ENCODE results near the gene ATG2A.

GRCh38 chr11:64853709-64854108, 63.3 kb downstream of the ATG2A start:
- TF ChIP-seq, protein P1, sequence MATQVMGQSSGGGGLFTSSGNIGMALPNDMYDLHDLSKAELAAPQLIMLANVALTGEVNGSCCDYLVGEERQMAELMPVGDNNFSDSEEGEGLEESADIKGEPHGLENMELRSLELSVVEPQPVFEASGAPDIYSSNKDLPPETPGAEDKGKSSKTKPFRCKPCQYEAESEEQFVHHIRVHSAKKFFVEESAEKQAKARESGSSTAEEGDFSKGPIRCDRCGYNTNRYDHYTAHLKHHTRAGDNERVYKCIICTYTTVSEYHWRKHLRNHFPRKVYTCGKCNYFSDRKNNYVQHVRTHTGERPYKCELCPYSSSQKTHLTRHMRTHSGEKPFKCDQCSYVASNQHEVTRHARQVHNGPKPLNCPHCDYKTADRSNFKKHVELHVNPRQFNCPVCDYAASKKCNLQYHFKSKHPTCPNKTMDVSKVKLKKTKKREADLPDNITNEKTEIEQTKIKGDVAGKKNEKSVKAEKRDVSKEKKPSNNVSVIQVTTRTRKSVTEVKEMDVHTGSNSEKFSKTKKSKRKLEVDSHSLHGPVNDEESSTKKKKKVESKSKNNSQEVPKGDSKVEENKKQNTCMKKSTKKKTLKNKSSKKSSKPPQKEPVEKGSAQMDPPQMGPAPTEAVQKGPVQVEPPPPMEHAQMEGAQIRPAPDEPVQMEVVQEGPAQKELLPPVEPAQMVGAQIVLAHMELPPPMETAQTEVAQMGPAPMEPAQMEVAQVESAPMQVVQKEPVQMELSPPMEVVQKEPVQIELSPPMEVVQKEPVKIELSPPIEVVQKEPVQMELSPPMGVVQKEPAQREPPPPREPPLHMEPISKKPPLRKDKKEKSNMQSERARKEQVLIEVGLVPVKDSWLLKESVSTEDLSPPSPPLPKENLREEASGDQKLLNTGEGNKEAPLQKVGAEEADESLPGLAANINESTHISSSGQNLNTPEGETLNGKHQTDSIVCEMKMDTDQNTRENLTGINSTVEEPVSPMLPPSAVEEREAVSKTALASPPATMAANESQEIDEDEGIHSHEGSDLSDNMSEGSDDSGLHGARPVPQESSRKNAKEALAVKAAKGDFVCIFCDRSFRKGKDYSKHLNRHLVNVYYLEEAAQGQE (IDR thresholded peaks at IDR 0.05; ENCODE audit: insufficient replicate concordance, low read depth): no peak
- peak; percentile 10; the same call in 1 of the 2 replicates for TF ChIP-seq SPI1 (IDR thresholded peaks at IDR 0.05; ENCODE audit: borderline replicate concordance, low read depth)
- TF ChIP-seq, protein P2, sequence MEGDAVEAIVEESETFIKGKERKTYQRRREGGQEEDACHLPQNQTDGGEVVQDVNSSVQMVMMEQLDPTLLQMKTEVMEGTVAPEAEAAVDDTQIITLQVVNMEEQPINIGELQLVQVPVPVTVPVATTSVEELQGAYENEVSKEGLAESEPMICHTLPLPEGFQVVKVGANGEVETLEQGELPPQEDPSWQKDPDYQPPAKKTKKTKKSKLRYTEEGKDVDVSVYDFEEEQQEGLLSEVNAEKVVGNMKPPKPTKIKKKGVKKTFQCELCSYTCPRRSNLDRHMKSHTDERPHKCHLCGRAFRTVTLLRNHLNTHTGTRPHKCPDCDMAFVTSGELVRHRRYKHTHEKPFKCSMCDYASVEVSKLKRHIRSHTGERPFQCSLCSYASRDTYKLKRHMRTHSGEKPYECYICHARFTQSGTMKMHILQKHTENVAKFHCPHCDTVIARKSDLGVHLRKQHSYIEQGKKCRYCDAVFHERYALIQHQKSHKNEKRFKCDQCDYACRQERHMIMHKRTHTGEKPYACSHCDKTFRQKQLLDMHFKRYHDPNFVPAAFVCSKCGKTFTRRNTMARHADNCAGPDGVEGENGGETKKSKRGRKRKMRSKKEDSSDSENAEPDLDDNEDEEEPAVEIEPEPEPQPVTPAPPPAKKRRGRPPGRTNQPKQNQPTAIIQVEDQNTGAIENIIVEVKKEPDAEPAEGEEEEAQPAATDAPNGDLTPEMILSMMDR (IDR thresholded peaks at IDR 0.05; ENCODE audit: insufficient read depth, low read length): no peak
- no peak for TF ChIP-seq POLR2AphosphoS5 (IDR thresholded peaks at IDR 0.05; ENCODE audit: low read depth)
- TF ChIP-seq GABPA (IDR thresholded peaks at IDR 0.05; ENCODE audit: low read depth): no peak

Data from HL-60 (cell line).